H54 (cell line): ENCODE data around the gene GJD2.

Experiments used
- DNase-seq: peaks from one replicate; pipeline ENCODE4 v3.0.0; 2011; ENCODE audit warnings: low spot score, mixed read lengths; ENCODE audit not compliant: insufficient read length
- FAIRE-seq: peaks from 3 replicates; lab custom pipeline; 2011; peaks lifted over from hg19 to GRCh38; lab: Jason Lieb, UNC
- POLR2A ChIP-seq: IDR thresholded peaks from 2 replicates; pipeline ENCODE4 v1.6.1; 2011; ENCODE audit warnings: low read depth, mild to moderate bottlenecking, low read length

Gene GJD2

GRCh38 chr15:34789326-34789725 lies 34.5 kb upstream of the GJD2 start:
- DNase-seq (no peak), FAIRE-seq (no peak)
- TF ChIP-seq POLR2A: no peak

GRCh38 chr15:34786206-34786605 lies 31.4 kb upstream of the GJD2 start:
- no peak for FAIRE-seq
- DNase-seq: no peak
- TF ChIP-seq POLR2A: no peak

GRCh38 chr15:34783991-34784390 lies 29.2 kb upstream of the GJD2 start:
- FAIRE-seq: no peak
- TF ChIP-seq POLR2A: no peak
- DNase-seq: no peak

DNA sequence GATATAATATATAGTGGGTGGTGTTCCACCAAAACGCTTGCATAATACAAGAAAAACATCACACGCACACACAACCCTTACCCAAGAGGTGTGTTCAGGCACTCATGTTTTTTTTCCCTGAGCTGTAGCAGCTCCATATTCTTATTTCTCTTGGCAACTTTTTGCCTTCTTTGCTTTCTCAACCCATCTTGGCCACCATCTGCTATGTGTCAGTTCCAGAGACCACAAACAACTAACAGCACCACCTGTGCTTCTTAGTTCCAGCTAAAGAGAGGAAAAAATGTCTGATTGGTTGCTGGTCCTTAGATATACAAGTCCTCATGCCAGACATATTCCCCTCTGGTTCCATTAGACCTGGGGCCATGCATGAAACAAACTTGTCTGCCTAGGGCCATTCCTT lies 28.6 kb upstream of the GJD2 start:
- TF ChIP-seq POLR2A: no peak

DNA sequence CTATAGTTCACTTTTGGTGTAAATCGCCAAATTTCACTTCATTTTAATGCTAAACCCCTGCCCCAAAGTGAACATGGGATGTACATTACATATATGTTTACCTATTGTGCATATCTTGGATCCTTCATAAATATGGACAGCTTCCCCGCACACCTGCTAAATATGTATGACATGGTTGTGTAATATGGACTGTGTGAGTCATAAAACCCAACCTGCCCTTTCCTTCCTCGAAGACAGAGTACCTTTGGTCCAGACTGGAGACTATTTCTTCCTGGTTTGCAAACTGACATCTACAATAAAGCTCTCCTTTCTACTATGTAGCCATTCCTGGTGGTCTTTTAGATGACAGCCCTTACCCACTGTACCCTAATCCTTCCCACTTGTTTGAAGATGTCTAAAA lies 28.1 kb upstream of the GJD2 start:
- FAIRE-seq (no peak), DNase-seq (no peak)
- TF ChIP-seq POLR2A: no peak

More for the DNA sequence above, 28.6 kb upstream of the GJD2 start:
- DNase-seq (no peak), FAIRE-seq (no peak)

- TF ChIP-seq POLR2A: no peak
- no peak for DNase-seq
- no peak for FAIRE-seq
Measured at GRCh38 chr15:34780725-34781124, 25.9 kb upstream of the GJD2 start.

- FAIRE-seq: no peak
- no peak for DNase-seq
- no peak for TF ChIP-seq POLR2A
Measured at GRCh38 chr15:34776606-34777105, 21.9 kb upstream of the GJD2 start.

- FAIRE-seq: no peak
- TF ChIP-seq POLR2A: no peak
- no peak for DNase-seq
Measured at GRCh38 chr15:34773917-34774316, 19.1 kb upstream of the GJD2 start.

DNA sequence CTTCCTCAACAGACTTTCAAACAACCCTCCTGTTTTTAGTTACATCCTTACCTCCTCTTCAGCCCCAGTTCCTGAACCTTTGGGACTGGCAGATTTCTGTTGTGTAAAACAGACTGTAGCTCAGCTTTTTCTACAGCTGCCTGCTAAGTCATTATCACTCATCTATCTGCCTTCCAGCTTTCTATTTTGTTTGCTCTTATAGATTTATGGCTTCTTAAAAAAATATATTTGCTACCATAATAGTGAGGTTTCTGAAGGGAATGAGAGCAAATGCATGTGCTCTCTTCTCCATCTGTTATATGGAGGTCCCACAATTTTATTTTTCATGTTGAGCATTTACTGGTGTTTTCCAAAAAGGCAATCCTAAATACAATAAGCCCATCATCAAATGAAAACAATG lies 18.2 kb upstream of the GJD2 start:
- DNase-seq: no peak
- FAIRE-seq: no peak
- TF ChIP-seq POLR2A: no peak

- FAIRE-seq (no peak), DNase-seq (no peak)
- no peak for TF ChIP-seq POLR2A
Measured at GRCh38 chr15:34772312-34772711, 17.5 kb upstream of the GJD2 start.

DNA sequence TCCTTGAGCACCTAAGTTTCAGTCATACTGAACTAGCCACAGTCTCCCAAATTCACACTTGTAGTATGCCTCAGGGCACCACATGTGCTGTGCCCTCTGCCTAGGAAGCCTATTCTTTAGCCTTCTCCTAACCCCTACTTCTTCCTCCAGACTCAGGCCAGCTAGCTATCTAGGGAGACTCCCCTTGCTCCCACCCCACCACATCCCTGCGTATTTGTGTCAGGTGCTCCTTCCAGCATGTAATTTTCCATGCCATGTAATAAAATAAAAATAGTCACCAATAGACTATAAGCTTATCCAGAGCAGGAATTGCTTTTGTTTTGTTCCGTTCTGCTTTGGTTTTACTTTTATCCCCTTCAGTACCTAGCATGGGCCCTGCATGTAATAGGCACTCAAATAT lies 14.9 kb upstream of the GJD2 start:
- no peak for DNase-seq
- no peak for TF ChIP-seq POLR2A
- FAIRE-seq: no peak

- no peak for FAIRE-seq
- DNase-seq: no peak
- TF ChIP-seq POLR2A: no peak
Measured at GRCh38 chr15:34768530-34768929, 13.7 kb upstream of the GJD2 start.

GRCh38 chr15:34765741-34766140 lies 10.9 kb upstream of the GJD2 start:
- TF ChIP-seq POLR2A: no peak

DNA sequence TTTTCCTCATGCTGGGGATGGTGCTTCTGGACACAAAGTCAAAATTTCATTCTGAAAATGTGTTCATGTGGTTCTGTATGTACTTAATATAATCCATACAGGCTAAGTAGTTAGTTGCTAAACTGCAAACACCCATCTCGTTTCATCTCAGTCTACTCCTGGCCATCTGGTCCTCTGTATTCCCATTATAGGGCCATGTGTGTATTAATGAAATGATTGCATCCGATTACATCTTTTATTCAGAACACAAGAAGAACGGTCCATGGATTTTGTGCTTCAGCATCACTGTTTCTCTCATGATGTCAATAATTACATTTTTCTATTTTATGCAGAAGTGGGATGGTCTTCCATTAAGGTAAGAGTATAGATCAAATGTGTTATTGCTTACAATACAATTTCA lies 6.1 kb upstream of the GJD2 start:
- no peak for TF ChIP-seq POLR2A
- FAIRE-seq (no peak), DNase-seq (no peak)

More at GRCh38 chr15:34765741-34766140, 10.9 kb upstream of the GJD2 start:
- FAIRE-seq (no peak), DNase-seq (no peak)

DNA sequence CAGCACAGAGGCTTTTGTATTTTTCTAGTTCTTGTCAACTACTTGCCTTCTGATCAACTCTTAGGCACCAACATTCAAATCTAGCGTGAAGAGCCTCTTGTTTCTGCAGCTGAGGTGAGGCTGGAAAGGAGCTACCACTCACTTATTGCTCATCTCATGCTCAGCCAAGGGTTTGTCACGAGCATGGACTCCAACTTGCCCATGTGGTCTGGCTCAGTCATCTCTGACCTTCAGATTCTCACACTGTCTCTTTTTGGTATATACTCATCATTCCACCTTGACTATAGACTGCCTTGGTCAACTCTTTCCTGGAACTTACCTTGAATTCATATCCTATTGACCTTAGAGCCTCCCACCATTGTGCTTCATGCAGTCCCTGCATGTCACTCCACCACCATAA lies 5.2 kb upstream of the GJD2 start:
- FAIRE-seq (no peak), DNase-seq (no peak)
- TF ChIP-seq POLR2A: no peak

DNA sequence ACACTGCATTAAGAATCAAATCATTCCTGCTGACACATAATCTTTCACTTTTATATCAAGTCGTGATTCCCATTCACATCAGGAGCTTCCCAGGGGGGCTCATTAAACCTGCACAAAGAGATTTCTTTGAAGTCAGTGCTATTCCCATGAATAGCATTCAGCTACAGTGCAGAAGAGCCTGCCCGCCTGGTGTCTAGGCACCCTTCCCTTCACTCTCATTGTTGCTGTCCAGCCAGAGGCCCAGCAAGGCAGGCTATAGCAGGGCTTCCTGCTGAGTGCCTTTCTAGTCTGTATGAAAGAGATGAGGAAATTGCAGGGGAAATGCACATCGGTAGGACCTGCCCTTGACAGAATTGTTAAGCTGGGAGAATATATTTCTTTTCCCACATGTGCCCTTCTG lies 4.5 kb upstream of the GJD2 start:
- no peak for TF ChIP-seq POLR2A
- FAIRE-seq (no peak), DNase-seq (no peak)
